PC-3 (cell line): ENCODE measurements around the gene NPL. TPM values are rescaled to one million over a fixed set of nuclear protein-coding genes. Genes with fewer than 3 reads are reported as not detected.

Experiments used
- ATAC-seq: fragments of 200-7000 bp; cut with Tn5 transposase; 2 replicates; pipeline ENCODE4 v1.9.1; 2020; ENCODE audit warnings: mild to moderate bottlenecking, moderate library complexity
- BruUV-seq: library from RNA; stranded (reverse); fragments of 400-500 nt; replicated peaks from 2 replicates; lab custom pipeline; 2021; lab: Mats Ljungman, UMichigan
- CTCF ChIA-PET: fragments of 300-600 bp; sonication (Branson Sonifier 250); formaldehyde crosslinking; loops from one replicate; lab custom pipeline; 2022; ENCODE audit warnings: antibody characterized with exemption; lab: Charles Lee
- POLR2A ChIA-PET: fragments of 300-600 bp; sonication (Branson Sonifier 250); formaldehyde crosslinking; loops from one replicate; lab custom pipeline; 2022; ENCODE audit warnings: antibody characterized with exemption; ENCODE audit not compliant: unreplicated experiment; lab: Charles Lee
- DNase-seq: peaks from one replicate; pipeline ENCODE4 v3.0.0-alpha.2; 2015
- H2AFZ ChIP-seq: fragments of 300-600 bp; sonication (generic); 2 replicates; pipeline ENCODE4 v1.6.0; 2016; ENCODE audit warnings: antibody characterized with exemption, low read length
- H3F3A ChIP-seq: fragments of 300-600 bp; sonication (generic); one replicate; pipeline ENCODE4 v1.6.0; 2017; ENCODE audit warnings: antibody characterized with exemption, low read length, control low read depth, mild to moderate bottlenecking; ENCODE audit not compliant: unreplicated experiment
- H3K27ac ChIP-seq: fragments of 300-600 bp; sonication (generic); 2 replicates; pipeline ENCODE4 v1.5.1; 2016; ENCODE audit warnings: mild to moderate bottlenecking, low read length
- H3K27me3 ChIP-seq: fragments of 300-600 bp; sonication (generic); 2 replicates; pipeline ENCODE4 v1.6.1; 2016; ENCODE audit warnings: low read length, mixed read lengths
- H3K36me3 ChIP-seq: fragments of 300-600 bp; sonication (generic); 2 replicates; pipeline ENCODE4 v1.6.1; 2016; ENCODE audit warnings: low read depth, mixed run types, low read length, mixed read lengths
- H3K4me1 ChIP-seq: fragments of 300-600 bp; sonication (generic); 2 replicates; pipeline ENCODE4 v1.5.1; 2016; ENCODE audit warnings: low read length; ENCODE audit not compliant: insufficient read depth
- H3K4me2 ChIP-seq: fragments of 300-600 bp; sonication (generic); 2 replicates; pipeline ENCODE4 v1.6.0; 2016; ENCODE audit warnings: low read length
- H3K4me3 ChIP-seq: fragments of 300-600 bp; sonication (generic); 2 replicates; pipeline ENCODE4 v1.5.1; 2016; ENCODE audit warnings: mild to moderate bottlenecking, low read length, mixed read lengths
- H3K79me2 ChIP-seq: fragments of 300-600 bp; sonication (generic); 2 replicates; pipeline ENCODE4 v1.6.1; 2017; ENCODE audit warnings: low read length, mixed read lengths
- H3K9ac ChIP-seq: fragments of 300-600 bp; sonication (generic); 2 replicates; pipeline ENCODE4 v1.6.0; 2016; ENCODE audit warnings: mild to moderate bottlenecking, low read length
- H3K9me2 ChIP-seq: fragments of 300-600 bp; sonication (generic); replicated peaks from 2 replicates; pipeline ENCODE4 v1.6.1; 2016; ENCODE audit warnings: mixed run types, low read length, mixed read lengths
- H3K9me3 ChIP-seq: fragments of 300-600 bp; sonication (generic); 2 replicates; pipeline ENCODE4 v1.6.1; 2016; ENCODE audit warnings: low read length, mixed read lengths
- H4K20me1 ChIP-seq: fragments of 300-600 bp; sonication (generic); 2 replicates; pipeline ENCODE4 v1.6.1; 2016; ENCODE audit warnings: low read length, mixed read lengths
- EZH2 ChIP-seq: fragments of 300-600 bp; sonication (generic); IDR thresholded peaks from one replicate; pipeline ENCODE4 v1.6.1; 2017; ENCODE audit warnings: antibody characterized with exemption, mild to moderate bottlenecking, low read length; ENCODE audit not compliant: unreplicated experiment
- EZH2phosphoT487 ChIP-seq: fragments of 300-600 bp; sonication (generic); IDR thresholded peaks from 2 replicates; pipeline ENCODE4 v1.6.1; 2018; ENCODE audit warnings: mild to moderate bottlenecking, antibody characterized with exemption, low read length, borderline replicate concordance
- intact Hi-C: fragments of 100-400 bp; cut with micrococcal nuclease; formaldehyde crosslinking; loops from 2 replicates; pipeline ENCODE4 v1.9.0; 2023
- total RNA-seq: library from RNA; depleted of rRNA; stranded (reverse); fragments of >200 nt; gene quantifications from 2 replicates; pipeline ENCODE4 v1.2.3, GENCODE V29; 2014
- TF ChIP-seq, protein P1 (sequence below): fragments of 300-600 bp; sonication (generic); conservative IDR thresholded peaks from 2 replicates; pipeline ENCODE4 v1.5.1; 2017; ENCODE audit warnings: antibody characterized with exemption, low read depth, mild to moderate bottlenecking, low read length

The NPL gene
- total RNA-seq, 1 experiment from 2014 or later: not detected

DNA sequence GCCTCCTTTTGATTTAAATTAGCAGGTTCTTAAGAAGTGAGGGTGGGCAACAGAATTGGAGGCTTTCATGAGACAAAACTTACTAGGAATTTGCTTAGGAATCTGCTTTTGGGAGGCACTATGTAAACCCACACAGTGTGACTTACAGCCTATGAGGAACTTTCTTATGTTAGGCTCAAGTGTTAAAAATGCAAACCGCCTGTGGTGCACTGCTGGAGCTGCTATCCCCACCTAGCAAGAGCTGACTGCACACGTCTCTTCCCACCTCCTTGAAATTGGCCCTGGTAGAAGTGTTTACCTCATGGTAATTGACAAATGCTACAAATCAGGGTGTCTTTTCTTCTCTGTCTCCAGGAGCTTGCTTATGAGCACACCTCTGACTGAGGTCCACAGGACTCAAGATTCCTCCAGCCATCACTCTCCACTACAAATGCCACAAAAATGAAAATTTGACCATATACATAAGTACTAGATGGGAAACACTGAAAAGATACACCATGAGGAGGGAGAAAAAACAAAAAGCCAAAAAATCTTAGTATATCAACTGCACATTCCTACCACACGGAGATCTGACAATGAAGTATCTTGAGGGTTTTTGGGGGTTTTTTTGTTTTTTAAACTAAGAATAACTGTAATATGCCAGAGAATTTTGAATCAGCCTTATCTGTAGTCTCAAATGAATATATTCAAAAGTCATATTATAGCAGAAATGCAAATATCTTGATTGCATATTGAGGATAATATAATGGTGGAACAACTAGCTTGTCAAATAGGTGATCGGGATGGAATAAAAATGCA, 18.2 kb upstream of the NPL start:
- no peak overlapping the region for H2AFZ ChIP-seq
- no peaks in the 10 kb centered on the region for H3K4me1 ChIP-seq
- ChIA-PET CTCF (no interaction called here), POLR2A (no interaction called here)
- ATAC-seq: no peak
- no peak for DNase-seq
- H3K79me2 ChIP-seq: no peaks in the 10 kb centered on the region
- no peaks in the 10 kb centered on the region for H3F3A ChIP-seq
- no peak for TF ChIP-seq EZH2
- TF ChIP-seq, protein P1, sequence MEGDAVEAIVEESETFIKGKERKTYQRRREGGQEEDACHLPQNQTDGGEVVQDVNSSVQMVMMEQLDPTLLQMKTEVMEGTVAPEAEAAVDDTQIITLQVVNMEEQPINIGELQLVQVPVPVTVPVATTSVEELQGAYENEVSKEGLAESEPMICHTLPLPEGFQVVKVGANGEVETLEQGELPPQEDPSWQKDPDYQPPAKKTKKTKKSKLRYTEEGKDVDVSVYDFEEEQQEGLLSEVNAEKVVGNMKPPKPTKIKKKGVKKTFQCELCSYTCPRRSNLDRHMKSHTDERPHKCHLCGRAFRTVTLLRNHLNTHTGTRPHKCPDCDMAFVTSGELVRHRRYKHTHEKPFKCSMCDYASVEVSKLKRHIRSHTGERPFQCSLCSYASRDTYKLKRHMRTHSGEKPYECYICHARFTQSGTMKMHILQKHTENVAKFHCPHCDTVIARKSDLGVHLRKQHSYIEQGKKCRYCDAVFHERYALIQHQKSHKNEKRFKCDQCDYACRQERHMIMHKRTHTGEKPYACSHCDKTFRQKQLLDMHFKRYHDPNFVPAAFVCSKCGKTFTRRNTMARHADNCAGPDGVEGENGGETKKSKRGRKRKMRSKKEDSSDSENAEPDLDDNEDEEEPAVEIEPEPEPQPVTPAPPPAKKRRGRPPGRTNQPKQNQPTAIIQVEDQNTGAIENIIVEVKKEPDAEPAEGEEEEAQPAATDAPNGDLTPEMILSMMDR: no peak
- no peak for TF ChIP-seq EZH2phosphoT487
- no peaks in the 10 kb centered on the region for H3K9me3 ChIP-seq
- no peak overlapping the region for H3K27ac ChIP-seq
- intact Hi-C loops: no loop called here
- no peak overlapping the region for H3K9ac ChIP-seq
- H3K4me2 ChIP-seq: no peak overlapping the region
- peaks cover 38% of the 10 kb centered on the region for H3K27me3 ChIP-seq
- no peaks in the 10 kb centered on the region for H3K36me3 ChIP-seq
- H4K20me1 ChIP-seq: no peaks in the 10 kb centered on the region
- no TSS peak for BruUV-seq
- H3K4me3 ChIP-seq: no peak overlapping the region
- H3K9me2 ChIP-seq: no peaks in the 10 kb centered on the region

DNA sequence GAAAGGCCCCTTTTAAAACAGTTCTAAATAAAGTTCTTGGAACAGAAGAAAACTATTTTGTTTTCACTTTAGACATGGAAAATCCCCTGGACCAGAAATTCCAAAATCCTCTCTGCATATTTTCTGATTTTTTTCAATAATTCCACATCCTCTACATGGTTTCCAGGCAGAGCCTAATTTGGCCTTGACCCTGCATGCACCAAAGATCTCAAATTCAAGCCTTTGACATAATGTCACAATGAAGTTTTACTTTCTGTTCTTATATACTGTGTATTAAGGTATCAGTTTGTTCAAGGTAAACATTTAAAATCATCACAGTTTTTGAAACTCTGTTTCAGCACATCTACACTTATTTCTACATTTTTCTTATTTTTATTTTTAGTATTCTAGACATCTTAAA, 12.2 kb upstream of the NPL start:
- no peaks in the 10 kb centered on the region for H3K4me1 ChIP-seq
- no peak overlapping the region for H3K4me2 ChIP-seq
- no peaks in the 10 kb centered on the region for H4K20me1 ChIP-seq
- no peaks in the 10 kb centered on the region for H3K79me2 ChIP-seq
- no peaks in the 10 kb centered on the region for H3K9me3 ChIP-seq
- no peak overlapping the region for H2AFZ ChIP-seq
- no peak overlapping the region for H3K9ac ChIP-seq
- ATAC-seq: no peak
- intact Hi-C loops: no loop called here
- no peaks in the 10 kb centered on the region for H3F3A ChIP-seq
- H3K27me3 ChIP-seq: peaks cover 35% of the 10 kb centered on the region
- no peak for DNase-seq
- POLR2A ChIA-PET: no interaction called here
- CTCF ChIA-PET: no interaction called here
- no TSS peak for BruUV-seq
- no peak for TF ChIP-seq EZH2phosphoT487
- TF ChIP-seq, protein P1: no peak
- H3K9me2 ChIP-seq: no peaks in the 10 kb centered on the region
- H3K4me3 ChIP-seq: no peak overlapping the region
- H3K36me3 ChIP-seq: no peaks in the 10 kb centered on the region
- no peak overlapping the region for H3K27ac ChIP-seq

DNA sequence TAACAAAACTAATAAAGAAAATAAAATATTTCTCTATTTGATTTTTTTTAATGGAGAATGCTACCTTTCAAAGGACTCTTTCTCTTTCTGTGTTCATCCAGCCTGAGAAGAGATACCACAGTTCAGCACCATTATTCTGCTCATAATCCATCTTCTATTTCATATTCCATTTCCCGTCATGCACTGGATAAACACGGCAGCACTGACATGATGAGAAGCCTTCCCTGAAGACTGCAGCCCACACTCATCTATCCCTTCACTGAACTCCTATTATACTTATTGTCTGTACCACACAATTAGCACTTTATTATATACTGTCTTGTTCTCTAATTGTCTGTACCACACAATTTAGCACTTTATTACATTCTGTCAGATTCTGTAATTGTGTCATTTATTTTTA, 10.7 kb upstream of the NPL start:
- no TSS peak for BruUV-seq
- no peak overlapping the region for H3K27ac ChIP-seq
- no peaks in the 10 kb centered on the region for H3K36me3 ChIP-seq
- no peaks in the 10 kb centered on the region for H3K4me1 ChIP-seq
- intact Hi-C loops: no loop called here
- no peak overlapping the region for H2AFZ ChIP-seq
- no peaks in the 10 kb centered on the region for H3F3A ChIP-seq
- no peak overlapping the region for H3K4me3 ChIP-seq
- POLR2A ChIA-PET: no interaction called here
- ATAC-seq: no peak
- H3K4me2 ChIP-seq: no peak overlapping the region
- DNase-seq: no peak
- no peaks in the 10 kb centered on the region for H4K20me1 ChIP-seq
- no peaks in the 10 kb centered on the region for H3K79me2 ChIP-seq
- CTCF ChIA-PET: no interaction called here
- H3K9me2 ChIP-seq: no peaks in the 10 kb centered on the region
- TF ChIP-seq, protein P1: no peak
- TF ChIP-seq EZH2 (no peak), EZH2phosphoT487 (no peak)
- H3K9me3 ChIP-seq: no peaks in the 10 kb centered on the region
- peaks cover 27% of the 10 kb centered on the region for H3K27me3 ChIP-seq
- H3K9ac ChIP-seq: no peak overlapping the region
